ENCODE results near the gene CNKSR3.

The CNKSR3 gene

GRCh38 chr6:154411076-154411475, 99.4 kb downstream of the CNKSR3 start:
- Histone ChIP-seq H3K9me3 (ENCODE audit: severe bottlenecking) (no peaks in the 10 kb centered on the region), H3K27ac (no peak overlapping the region), H3K4me3 (ENCODE audit: low read depth, low read length) (no peak overlapping the region), H3K36me3 (no peaks in the 10 kb centered on the region), H3K27me3 (ENCODE audit: insufficient read depth, low read depth, severe bottlenecking) (no peaks in the 10 kb centered on the region)
- DNase-seq, result no peak
- TF ChIP-seq CTCF (IDR thresholded peaks at IDR 0.05; ENCODE audit: low read depth, low read length), result no peak

- no peaks in the 10 kb centered on the region for H3K36me3 ChIP-seq
- H3K27me3 ChIP-seq (ENCODE audit: insufficient read depth, low read depth, severe bottlenecking), result no peaks in the 10 kb centered on the region
- no peak overlapping the region for H3K4me3 ChIP-seq (ENCODE audit: low read depth, low read length)
- no peak for DNase-seq
- H3K9me3 ChIP-seq (ENCODE audit: severe bottlenecking), result no peaks in the 10 kb centered on the region
- no peak overlapping the region for H3K27ac ChIP-seq
- no peak for TF ChIP-seq CTCF (IDR thresholded peaks at IDR 0.05; ENCODE audit: low read depth, low read length)
These were observed 99.8 kb downstream of the CNKSR3 start for GRCh38 chr6:154410619-154411072.

GRCh38 chr6:154408891-154409500, 101.5 kb downstream of the CNKSR3 start:
- DNase-seq, result peak; percentile 57

GRCh38 chr6:154407440-154407839, 103.0 kb downstream of the CNKSR3 start:
- no peak for DNase-seq
- no peak overlapping the region for H3K27ac ChIP-seq
- TF ChIP-seq CTCF (IDR thresholded peaks at IDR 0.05; ENCODE audit: low read depth, low read length), result no peak
- no peaks in the 10 kb centered on the region for H3K9me3 ChIP-seq (ENCODE audit: severe bottlenecking)
- no peak overlapping the region for H3K4me3 ChIP-seq (ENCODE audit: low read depth, low read length)
- H3K27me3 ChIP-seq (ENCODE audit: insufficient read depth, low read depth, severe bottlenecking), result no peaks in the 10 kb centered on the region
- H3K36me3 ChIP-seq, result no peaks in the 10 kb centered on the region

More at GRCh38 chr6:154408891-154409500, 101.5 kb downstream of the CNKSR3 start:
- H3K36me3 ChIP-seq, result no peaks in the 10 kb centered on the region
- H3K27ac ChIP-seq, result no peak overlapping the region
- H3K9me3 ChIP-seq (ENCODE audit: severe bottlenecking), result no peaks in the 10 kb centered on the region
- peak; percentile 56 for TF ChIP-seq CTCF (IDR thresholded peaks at IDR 0.05; ENCODE audit: low read depth, low read length)
- no peak overlapping the region for H3K4me3 ChIP-seq (ENCODE audit: low read depth, low read length)
- H3K27me3 ChIP-seq (ENCODE audit: insufficient read depth, low read depth, severe bottlenecking), result no peaks in the 10 kb centered on the region

- no peaks in the 10 kb centered on the region for H3K9me3 ChIP-seq (ENCODE audit: severe bottlenecking)
- H3K27me3 ChIP-seq (ENCODE audit: insufficient read depth, low read depth, severe bottlenecking), result no peaks in the 10 kb centered on the region
- no peak overlapping the region for H3K4me3 ChIP-seq (ENCODE audit: low read depth, low read length)
- TF ChIP-seq CTCF (IDR thresholded peaks at IDR 0.05; ENCODE audit: low read depth, low read length), result no peak
- H3K27ac ChIP-seq, result no peak overlapping the region
- no peaks in the 10 kb centered on the region for H3K36me3 ChIP-seq
- no peak for DNase-seq
These were observed 103.6 kb downstream of the CNKSR3 start for GRCh38 chr6:154406869-154407268.

- Histone ChIP-seq H3K27me3 (ENCODE audit: insufficient read depth, low read depth, severe bottlenecking) (no peaks in the 10 kb centered on the region), H3K36me3 (no peaks in the 10 kb centered on the region), H3K4me3 (ENCODE audit: low read depth, low read length) (no peak overlapping the region), H3K9me3 (ENCODE audit: severe bottlenecking) (no peaks in the 10 kb centered on the region), H3K27ac (no peak overlapping the region)
- TF ChIP-seq CTCF (IDR thresholded peaks at IDR 0.05; ENCODE audit: low read depth, low read length), result no peak
- DNase-seq, result no peak
These were observed 104.2 kb downstream of the CNKSR3 start for GRCh38 chr6:154406301-154406700.

Data from WERI-Rb-1 (cell line).